Measurements from ENCODE around the gene KDELR3.

GRCh38 chr22:38424525-38425080 is 43.3 kb upstream of the KDELR3 start:
- TF ChIP-seq, protein P1, sequence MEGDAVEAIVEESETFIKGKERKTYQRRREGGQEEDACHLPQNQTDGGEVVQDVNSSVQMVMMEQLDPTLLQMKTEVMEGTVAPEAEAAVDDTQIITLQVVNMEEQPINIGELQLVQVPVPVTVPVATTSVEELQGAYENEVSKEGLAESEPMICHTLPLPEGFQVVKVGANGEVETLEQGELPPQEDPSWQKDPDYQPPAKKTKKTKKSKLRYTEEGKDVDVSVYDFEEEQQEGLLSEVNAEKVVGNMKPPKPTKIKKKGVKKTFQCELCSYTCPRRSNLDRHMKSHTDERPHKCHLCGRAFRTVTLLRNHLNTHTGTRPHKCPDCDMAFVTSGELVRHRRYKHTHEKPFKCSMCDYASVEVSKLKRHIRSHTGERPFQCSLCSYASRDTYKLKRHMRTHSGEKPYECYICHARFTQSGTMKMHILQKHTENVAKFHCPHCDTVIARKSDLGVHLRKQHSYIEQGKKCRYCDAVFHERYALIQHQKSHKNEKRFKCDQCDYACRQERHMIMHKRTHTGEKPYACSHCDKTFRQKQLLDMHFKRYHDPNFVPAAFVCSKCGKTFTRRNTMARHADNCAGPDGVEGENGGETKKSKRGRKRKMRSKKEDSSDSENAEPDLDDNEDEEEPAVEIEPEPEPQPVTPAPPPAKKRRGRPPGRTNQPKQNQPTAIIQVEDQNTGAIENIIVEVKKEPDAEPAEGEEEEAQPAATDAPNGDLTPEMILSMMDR (IDR thresholded peaks at IDR 0.05; ENCODE audit: insufficient read depth, low read depth, low read length), result no peak
- TF ChIP-seq EZH2 (IDR thresholded peaks at IDR 0.05; ENCODE audit: insufficient read depth, low read length), result no peak

Measured in astrocyte (in vitro differentiated cells and primary cell).